Skeletal muscle cell (primary cell): ENCODE data around the gene ABCC1.
"Not testable (repeated sequence)": the region's sequence is repeated elsewhere in the genome, so short reads cannot be mapped to it uniquely, and the experiment has no call there.

Source experiments
- DNase-seq: peaks from one replicate; pipeline ENCODE4 v3.0.0-alpha.2; 2010; ENCODE audit warnings: low read depth
- H3K4me3 ChIP-seq: 2 replicates; pipeline ENCODE4 v1.5.1; 2011; ENCODE audit warnings: low read depth, mild to moderate bottlenecking, control low read depth, low read length, moderate library complexity

Gene ABCC1

DNA sequence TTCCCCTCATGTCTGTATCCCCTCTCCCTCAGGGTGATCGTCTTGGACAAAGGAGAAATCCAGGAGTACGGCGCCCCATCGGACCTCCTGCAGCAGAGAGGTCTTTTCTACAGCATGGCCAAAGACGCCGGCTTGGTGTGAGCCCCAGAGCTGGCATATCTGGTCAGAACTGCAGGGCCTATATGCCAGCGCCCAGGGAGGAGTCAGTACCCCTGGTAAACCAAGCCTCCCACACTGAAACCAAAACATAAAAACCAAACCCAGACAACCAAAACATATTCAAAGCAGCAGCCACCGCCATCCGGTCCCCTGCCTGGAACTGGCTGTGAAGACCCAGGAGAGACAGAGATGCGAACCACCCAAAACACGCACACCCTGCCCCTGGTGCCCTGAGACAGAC lies 191.7 kb downstream of the ABCC1 start:
- H3K4me3 ChIP-seq = no peak overlapping the region
- no peak for DNase-seq

DNA sequence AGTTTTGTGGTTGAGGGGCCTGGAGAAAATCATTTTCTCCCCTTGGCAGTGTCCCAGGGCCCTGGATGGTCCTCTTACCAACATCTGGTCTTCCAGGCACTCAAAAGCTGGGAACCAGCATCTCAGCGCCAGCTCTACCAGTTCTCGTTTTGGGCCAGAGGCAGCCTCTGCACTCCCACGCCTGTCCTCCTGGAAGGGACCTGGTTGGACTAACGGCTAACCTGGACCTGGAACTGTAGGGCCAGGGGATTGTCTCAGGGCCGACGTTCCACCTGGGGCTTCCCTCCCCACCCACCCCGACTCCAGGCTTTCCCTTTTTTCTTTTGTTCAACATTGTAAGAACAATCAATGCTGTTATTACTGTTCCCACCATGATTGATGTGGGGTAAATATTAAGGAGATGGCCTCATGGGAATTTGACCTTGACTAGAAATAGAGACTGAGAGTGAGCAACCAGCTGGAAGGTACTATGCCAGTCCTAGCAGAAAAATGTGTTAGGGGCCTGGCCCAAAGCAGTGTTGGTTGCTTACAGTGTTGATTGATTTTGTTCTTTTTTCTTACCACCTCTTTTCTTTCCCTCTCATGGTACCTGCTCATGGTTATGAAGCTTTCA lies 192.5 kb downstream of the ABCC1 start:
- no peak overlapping the region for H3K4me3 ChIP-seq
- DNase-seq = no peak

- DNase-seq = no peak
- no peak overlapping the region for H3K4me3 ChIP-seq
These were observed 193.8 kb downstream of the ABCC1 start for GRCh38 chr16:16143038-16143763.

DNA sequence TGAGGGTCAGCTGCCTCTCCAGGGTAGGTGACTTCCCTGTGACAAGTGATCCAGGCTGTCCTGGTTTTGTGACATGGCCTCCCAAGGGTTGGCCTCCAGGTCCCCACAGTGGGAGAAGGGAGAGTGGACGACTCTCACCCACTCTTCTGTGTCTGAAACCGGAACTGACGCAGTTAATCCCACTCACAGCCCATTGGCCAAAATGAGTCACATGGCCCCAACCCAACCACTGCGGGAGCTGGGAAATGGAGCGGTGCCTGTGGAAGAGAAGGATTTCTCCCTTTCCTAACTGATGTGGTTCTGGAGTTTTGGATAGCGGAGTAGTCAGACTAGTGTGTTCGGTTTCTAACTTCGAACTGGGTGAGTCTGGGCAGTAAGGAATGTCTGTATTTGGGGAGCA lies 194.5 kb downstream of the ABCC1 start:
- DNase-seq = no peak
- no peak overlapping the region for H3K4me3 ChIP-seq

DNA sequence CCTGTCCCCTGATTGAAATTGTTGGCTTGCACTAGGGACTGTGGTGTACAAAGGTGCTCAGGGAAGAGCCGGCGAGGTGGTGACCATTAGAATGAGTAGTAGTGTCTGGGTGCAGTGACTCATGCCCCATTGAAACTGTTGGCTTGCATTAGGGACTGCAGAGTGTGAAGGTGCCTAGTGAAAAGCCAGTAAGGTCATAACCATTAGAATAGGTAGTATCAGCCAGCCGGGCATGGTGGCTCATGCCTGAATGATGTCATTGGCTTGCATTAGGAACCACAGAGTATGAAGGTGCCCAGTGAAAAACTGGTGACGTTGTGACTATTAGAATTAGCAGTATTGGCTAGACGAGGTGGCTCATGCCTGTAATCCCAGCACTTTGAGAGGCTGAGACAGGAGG lies 195.0 kb downstream of the ABCC1 start:
- H3K4me3 ChIP-seq = no peak overlapping the region
- DNase-seq = no peak

- H3K4me3 ChIP-seq = no peak overlapping the region
- no peak for DNase-seq
These were observed 195.9 kb downstream of the ABCC1 start for GRCh38 chr16:16145286-16145685.

- H3K4me3 ChIP-seq = no peak overlapping the region
- no peak for DNase-seq
These were observed 197.2 kb downstream of the ABCC1 start for GRCh38 chr16:16146380-16147315.

- no peak for DNase-seq
- no peak overlapping the region for H3K4me3 ChIP-seq
These were observed 198.0 kb downstream of the ABCC1 start for GRCh38 chr16:16147316-16147999.

DNA sequence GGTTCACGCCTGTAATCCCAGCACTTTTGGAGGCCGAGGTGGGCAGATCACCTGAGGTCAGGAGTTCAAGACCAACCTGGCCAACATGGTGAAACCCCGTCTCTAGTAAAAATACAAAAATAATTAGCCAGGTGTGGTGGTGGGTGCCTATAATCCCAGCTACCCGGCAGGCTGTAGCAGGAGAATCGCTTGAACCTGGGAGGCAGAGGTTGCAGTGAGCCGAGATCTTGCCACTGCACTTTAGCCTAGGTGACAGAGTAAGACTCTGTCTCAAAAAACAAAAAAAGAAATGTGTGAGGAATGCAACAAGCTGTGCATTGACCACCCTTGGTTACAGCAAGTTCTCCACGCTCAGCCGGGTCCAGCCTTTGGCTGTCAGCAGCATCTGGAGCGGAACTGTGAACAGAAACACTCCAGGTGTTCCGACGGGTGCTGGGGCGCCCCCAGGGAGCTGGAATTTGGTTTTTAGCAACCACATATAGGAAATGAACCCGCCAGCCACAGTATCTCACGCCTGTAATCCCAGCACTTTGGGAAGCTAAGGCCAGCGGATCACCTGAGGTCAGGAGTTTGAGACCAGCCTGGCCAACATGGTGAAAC lies 198.7 kb downstream of the ABCC1 start:
- DNase-seq, H3K4me3 ChIP-seq: not testable (repeated sequence)

GRCh38 chr16:16148755-16149154 lies 199.3 kb downstream of the ABCC1 start:
- DNase-seq = no peak
- no peak overlapping the region for H3K4me3 ChIP-seq

DNA sequence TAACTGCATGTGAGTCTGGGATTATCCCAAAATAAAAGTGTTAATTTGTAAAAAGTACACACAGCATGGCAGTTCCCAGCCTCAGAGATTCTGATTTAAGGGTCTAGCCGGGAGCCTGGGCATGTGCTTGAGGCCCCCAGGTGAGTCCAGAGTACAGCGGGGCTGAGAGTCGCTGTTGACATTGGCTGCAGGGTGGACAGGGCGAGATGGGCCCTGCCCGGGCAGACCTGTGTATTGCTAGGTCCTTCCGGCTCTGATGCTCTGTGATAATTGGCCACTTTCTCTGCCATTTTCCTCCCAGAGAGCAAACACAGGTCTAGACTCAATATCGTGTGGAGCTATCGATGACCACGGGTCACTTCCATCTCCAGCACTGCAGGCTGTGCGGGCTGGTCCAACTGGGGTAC lies 200.3 kb downstream of the ABCC1 start:
- no peak for DNase-seq
- H3K4me3 ChIP-seq = no peak overlapping the region

GRCh38 chr16:16150117-16150877 lies 200.9 kb downstream of the ABCC1 start:
- DNase-seq = peak; percentile 60
- H3K4me3 ChIP-seq = no peak overlapping the region

DNA sequence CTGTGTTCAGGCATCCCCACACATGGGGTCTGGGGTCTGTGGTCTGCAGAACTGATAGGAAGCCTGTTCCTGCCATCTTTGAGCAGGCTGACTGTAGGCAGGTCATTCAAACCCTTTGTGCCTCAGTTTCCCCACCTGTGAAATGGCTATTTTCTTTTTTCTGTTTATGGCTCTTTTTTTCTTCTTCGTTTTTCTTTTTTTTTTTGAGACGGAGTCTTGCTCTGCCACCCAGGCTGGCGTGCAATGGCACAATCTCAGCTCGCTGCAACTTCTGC lies 201.4 kb downstream of the ABCC1 start:
- no peak overlapping the region for H3K4me3 ChIP-seq
- no peak for DNase-seq

DNA sequence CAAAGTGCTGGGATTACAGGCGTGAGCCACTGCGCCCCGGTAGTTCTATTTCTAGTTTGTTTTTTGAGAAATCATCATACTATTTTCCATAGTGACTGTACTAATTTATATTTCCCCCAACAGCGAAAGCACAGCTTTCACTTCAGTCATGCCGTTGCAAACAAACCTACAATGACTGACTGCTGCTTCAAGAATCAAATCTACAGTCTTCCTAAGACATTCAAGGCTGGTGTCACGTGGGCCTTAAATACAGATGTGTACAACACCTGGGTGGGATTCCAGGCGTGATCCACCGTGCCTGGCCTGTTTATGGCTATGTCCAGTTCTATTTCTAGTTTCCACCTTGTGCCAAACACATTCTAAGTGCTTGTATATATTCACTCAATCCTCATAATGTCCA lies 201.9 kb downstream of the ABCC1 start:
- DNase-seq = no peak
- H3K4me3 ChIP-seq = no peak overlapping the region

DNA sequence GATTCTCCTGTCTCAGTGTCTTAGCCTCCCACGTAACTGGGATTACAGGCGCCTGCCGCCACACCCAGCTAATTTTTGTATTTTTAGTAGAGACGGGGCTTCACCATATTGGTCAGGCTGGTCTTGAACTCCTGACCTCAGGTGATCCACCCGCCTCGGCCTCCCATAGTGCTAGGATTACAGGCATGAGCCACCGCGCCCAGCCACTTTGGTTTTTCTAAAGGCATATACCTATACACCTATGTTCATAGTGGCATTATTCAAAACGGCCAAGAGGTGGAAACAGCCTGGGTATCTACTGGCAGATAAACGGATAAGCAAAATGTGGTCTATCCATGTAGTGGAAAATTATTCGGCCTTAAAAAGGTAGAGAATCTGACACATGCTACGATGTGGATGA lies 203.6 kb downstream of the ABCC1 start:
- not testable (repeated sequence) for DNase-seq, H3K4me3 ChIP-seq

DNA sequence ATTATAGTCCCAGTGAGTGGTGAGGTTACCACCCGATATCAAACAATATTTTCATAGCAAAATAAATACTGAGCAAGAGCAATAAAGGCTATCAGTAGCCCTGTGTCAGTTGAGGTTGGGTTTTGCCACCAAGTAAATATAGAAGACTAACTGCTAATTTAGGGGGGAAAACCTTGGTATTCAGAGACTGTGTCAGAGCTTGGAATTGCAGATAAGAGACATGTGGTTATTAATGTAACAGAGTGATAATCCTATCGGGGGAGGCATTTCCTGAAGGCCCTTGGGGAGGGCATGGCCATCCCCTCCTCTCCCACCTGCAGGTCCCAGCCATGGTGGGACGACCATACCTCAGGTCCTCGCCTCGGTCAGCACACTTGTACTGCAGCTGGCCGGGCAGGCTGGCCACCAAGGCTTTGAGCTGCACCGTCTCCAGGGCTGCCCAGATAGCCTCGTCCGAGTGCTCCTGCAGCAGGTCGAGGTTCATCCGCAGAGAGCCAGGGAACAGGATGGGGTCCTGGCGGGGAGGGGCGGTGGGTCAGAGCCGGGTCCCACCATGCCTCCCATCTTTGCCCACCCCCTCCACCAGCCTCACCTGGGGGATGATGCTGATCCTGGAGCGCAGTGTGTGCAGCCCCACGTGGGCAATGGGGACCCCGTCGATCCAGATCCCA lies 205.0 kb downstream of the ABCC1 start:
- no peak for DNase-seq
- H3K4me3 ChIP-seq = no peak overlapping the region

- H3K4me3 ChIP-seq = no peak overlapping the region
- DNase-seq = no peak
These were observed 205.8 kb downstream of the ABCC1 start for GRCh38 chr16:16155234-16155633.

- H3K4me3 ChIP-seq = no peak overlapping the region
- no peak for DNase-seq
These were observed 207.8 kb downstream of the ABCC1 start for GRCh38 chr16:16157166-16157565.
